ENCODE data around the gene SHBG.

The SHBG gene

DNA sequence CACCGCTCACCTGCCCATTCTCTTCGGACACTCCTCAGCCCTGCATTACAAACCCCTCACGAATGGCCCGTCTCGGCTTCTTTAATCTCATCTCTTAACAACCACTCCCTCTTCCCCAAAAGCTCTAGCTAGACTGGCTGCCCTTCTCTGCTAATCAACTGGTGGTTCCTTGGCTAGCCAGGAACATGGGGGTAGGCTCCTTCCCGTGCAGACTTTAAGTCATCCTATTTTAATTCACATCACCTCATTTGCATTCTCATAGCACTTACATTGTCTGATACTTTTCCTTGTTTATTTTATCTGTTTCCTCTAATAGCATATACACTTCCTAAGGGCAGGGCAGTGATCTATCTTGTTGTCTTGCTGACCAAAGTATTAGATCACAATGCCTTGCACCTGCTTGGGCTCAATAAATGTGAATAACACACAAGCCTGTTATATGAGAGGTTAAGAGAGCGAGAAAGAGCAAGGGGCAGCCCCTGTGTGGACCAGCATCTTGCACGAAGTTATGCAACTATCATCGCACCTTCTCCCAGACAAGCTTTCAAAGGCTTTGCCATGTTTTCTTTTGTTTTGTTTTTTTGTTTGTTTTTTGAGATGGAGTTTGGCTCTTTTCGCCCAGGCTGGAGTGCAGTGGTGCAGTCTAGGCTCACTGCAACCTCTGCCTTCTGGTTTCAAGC, 47.6 kb downstream of the SHBG start:
- DNase-seq (ENCODE audit: low read depth), result no peak
- TF ChIP-seq, protein P1, sequence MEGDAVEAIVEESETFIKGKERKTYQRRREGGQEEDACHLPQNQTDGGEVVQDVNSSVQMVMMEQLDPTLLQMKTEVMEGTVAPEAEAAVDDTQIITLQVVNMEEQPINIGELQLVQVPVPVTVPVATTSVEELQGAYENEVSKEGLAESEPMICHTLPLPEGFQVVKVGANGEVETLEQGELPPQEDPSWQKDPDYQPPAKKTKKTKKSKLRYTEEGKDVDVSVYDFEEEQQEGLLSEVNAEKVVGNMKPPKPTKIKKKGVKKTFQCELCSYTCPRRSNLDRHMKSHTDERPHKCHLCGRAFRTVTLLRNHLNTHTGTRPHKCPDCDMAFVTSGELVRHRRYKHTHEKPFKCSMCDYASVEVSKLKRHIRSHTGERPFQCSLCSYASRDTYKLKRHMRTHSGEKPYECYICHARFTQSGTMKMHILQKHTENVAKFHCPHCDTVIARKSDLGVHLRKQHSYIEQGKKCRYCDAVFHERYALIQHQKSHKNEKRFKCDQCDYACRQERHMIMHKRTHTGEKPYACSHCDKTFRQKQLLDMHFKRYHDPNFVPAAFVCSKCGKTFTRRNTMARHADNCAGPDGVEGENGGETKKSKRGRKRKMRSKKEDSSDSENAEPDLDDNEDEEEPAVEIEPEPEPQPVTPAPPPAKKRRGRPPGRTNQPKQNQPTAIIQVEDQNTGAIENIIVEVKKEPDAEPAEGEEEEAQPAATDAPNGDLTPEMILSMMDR (conservative IDR thresholded peaks at IDR 0.05; ENCODE audit: control insufficient read depth, insufficient read depth, low read depth, low read length), result no peak

More for the DNA sequence above, 47.6 kb downstream of the SHBG start:
- no peak overlapping the region for H3K4me3 ChIP-seq (ENCODE audit: control insufficient read depth, low read depth, low read length)
